T-helper 22 cell (primary cell): ENCODE data around the gene MKS1.

ENCODE experiments used
- DNase-seq: peaks from one replicate; pipeline ENCODE4 v3.0.0-alpha.2; 2020; ENCODE audit warnings: low read depth

MKS1 gene

GRCh38 chr17:58244963-58245362 lies 25.9 kb upstream of the MKS1 start:
- no peak for DNase-seq

GRCh38 chr17:58242171-58242784 lies 23.2 kb upstream of the MKS1 start:
- no peak for DNase-seq

GRCh38 chr17:58239987-58240386 lies 20.9 kb upstream of the MKS1 start:
- no peak for DNase-seq

GRCh38 chr17:58238147-58238634 lies 19.1 kb upstream of the MKS1 start, which contains the start of gene LPO:
Gene LPO (plus strand): TSS chr17:58238584. CDS start chr17:58242980, 4,396 bp downstream.
- no peak for DNase-seq

GRCh38 chr17:58236394-58236793 lies 17.3 kb upstream of the MKS1 start:
- no peak for DNase-seq

- DNase-seq, result no peak
These were observed 16.8 kb upstream of the MKS1 start for GRCh38 chr17:58235821-58236220.

GRCh38 chr17:58234512-58234911 lies 15.5 kb upstream of the MKS1 start:
- no peak for DNase-seq

GRCh38 chr17:58233543-58233942 lies 14.5 kb upstream of the MKS1 start:
- DNase-seq, result no peak

GRCh38 chr17:58232707-58233156 lies 13.7 kb upstream of the MKS1 start:
- DNase-seq, result no peak

GRCh38 chr17:58231641-58232040 lies 12.6 kb upstream of the MKS1 start:
- DNase-seq, result no peak

- DNase-seq, result no peak
These were observed 10.8 kb upstream of the MKS1 start for GRCh38 chr17:58229881-58230280.

GRCh38 chr17:58229384-58229783 lies 10.3 kb upstream of the MKS1 start:
- DNase-seq, result no peak

GRCh38 chr17:58228679-58229078 lies 9.6 kb upstream of the MKS1 start:
- DNase-seq, result no peak

GRCh38 chr17:58227733-58228132 lies 8.7 kb upstream of the MKS1 start:
- DNase-seq, result no peak

- no peak for DNase-seq
These were observed 5.3 kb upstream of the MKS1 start for GRCh38 chr17:58224315-58224714.

- DNase-seq, result no peak
These were observed 731 bp upstream of the MKS1 start for GRCh38 chr17:58219789-58220183.

- DNase-seq, result no peak
These were observed 1.3 kb downstream of the MKS1 start for GRCh38 chr17:58217766-58218165.

GRCh38 chr17:58215685-58216084 lies 3.4 kb downstream of the MKS1 start:
- no peak for DNase-seq

- no peak for DNase-seq
These were observed 8.1 kb downstream of the MKS1 start for GRCh38 chr17:58210922-58211321.

GRCh38 chr17:58208344-58208743 lies 10.7 kb downstream of the MKS1 start:
- no peak for DNase-seq

GRCh38 chr17:58207451-58207850 lies 11.6 kb downstream of the MKS1 start:
- DNase-seq, result no peak

- no peak for DNase-seq
These were observed 13.1 kb downstream of the MKS1 start for GRCh38 chr17:58205936-58206335.

GRCh38 chr17:58204796-58205195 lies 14.3 kb downstream of the MKS1 start:
- no peak for DNase-seq

GRCh38 chr17:58202859-58203258 lies 16.2 kb downstream of the MKS1 start:
- no peak for DNase-seq
